NCI-H2196 treated with DMSO at 0.1 percent for 48 hours (cell line): ENCODE measurements around the gene RTCA.
"Not testable (repeated sequence)": the region's sequence is repeated elsewhere in the genome, so short reads cannot be mapped to it uniquely, and the experiment has no call there.

Experiments
- DNase-seq: peaks from one replicate; lab custom pipeline; 2025; ENCODE audit not compliant: unreplicated experiment; lab: John Stamatoyannopoulos, UW

RTCA gene

DNA sequence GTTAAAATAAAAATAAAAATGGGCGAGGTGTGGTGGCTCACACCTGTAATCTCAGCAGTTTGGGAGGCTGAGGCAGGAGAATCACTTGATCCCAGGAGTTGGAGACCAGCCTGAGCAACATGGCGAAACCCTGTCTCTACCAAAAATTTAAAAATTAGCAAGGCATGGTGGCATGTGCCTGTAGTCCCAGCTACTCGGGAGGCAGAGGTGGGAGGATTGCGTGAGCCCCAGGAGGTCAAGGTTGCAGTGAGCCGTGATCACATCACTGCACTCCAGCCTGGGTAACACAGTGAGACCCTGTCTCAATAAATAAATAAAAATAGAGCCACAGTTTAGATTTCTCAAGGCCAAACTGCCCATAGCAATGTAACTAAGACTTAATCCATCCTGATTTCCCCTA, 9.7 kb upstream of the RTCA start:
- DNase-seq = not testable (repeated sequence)

DNA sequence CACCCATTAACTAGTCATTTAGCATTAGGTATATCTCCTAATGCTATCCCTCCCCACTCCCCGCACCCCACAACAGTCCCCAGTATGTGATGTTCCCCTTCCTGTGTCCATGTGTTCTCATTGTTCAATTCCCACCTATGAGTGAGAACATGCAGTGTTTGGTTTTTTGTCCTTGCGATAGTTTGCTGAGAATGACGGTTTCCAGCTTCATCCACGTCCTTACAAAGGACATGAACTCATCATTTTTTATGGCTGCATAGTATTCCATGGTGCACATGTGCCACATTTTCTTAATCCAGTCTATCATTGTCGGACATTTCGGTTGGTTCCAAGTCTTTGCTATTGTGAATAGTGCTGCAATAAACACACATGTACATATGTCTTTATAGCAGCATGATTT, 7.6 kb upstream of the RTCA start:
- not testable (repeated sequence) for DNase-seq

DNA sequence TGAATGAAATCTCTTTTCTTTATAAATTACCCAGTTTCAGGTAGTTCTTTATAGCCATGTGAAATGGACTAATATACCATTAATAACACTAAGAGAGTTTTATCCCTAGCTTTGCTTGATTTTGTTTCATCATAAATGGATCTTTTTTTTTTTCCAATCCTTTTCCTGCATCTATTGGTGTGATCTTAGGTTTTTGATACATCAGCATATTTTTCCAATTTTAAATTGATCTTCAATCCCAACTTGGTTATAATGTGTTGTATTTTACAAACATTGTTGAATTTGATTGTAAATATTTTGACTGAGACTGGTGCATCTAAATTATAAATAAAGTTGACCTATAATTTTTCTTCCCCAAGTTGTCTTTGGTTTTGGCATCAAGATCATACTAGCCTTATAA, 4.3 kb upstream of the RTCA start:
- DNase-seq = no peak

DNA sequence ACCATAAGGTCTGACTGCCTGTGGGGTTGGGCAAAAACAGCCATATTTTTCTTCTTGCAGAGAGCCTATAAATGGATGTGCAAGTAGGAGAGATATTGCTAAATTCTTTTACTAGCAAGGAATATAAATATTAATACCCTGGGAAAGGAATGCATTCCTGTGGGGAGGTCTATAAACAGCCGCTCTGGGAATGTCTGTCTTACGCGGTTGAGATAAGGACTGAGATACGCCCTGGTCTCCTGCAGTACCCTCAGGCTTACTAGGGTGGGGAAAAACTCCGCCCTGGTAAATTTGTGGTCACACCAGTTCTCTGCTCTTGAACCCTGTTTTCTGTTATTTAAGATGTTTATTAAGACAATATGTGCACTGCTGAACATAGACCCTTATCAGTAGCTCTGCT, 1.9 kb upstream of the RTCA start:
- DNase-seq = not testable (repeated sequence)

DNA sequence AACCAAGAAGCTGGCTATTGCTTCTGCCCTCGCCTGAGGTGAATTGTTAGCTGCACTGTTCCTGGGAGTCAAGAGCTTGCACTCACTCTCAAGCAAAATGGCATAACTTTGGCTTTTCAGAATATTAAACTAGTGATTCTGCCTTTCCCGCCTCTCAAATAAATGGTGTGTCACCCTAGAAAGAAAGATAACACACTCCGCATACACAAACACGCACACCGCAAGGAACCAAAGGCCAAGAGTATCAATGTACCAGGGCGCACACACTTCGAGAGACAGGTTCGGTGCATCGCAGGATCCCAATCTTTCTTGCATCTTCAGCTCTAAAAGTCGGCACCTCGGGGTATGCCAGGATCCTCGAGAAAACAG, 470 bp upstream of the RTCA start:
- no peak for DNase-seq

DNA sequence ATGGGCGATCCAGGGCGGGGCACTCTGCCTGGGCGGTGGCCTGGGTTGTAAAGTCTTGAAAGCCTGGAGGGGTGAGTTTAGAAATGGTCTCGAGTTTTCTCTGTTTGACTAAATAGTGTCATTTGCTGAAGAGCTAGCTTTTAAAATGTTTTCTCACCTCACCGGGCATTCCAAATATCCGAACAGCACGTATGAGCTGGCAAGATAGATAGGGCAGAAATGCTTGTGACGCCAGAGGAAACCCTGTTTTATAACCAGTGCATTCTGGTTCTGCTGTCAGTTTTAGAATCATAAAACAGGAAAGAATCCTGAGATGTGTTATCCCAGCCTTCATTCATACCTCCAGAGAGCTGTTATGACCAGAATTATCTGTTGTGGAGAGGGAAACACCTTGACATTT, 725 bp downstream of the RTCA start:
- DNase-seq = no peak

DNA sequence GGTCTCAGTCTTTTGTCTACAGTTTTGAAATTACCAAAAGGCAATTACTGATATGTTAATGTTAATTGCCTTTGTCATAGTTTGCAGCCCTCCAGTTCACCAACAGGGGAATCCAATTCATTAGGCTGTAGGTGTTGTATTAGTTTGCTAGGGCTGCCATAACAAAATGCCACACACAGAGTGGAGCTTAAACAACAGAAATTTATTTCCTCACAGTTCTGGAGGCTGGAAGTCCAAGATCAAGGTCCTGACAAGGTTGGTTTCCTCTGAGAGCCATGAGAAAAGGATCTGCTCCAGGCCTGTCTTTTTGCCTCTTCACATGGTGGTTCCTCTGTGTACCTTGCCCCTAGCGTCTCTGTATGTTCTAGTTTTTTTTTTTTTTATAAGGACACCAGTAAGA, 1.3 kb downstream of the RTCA start:
- DNase-seq = no peak

DNA sequence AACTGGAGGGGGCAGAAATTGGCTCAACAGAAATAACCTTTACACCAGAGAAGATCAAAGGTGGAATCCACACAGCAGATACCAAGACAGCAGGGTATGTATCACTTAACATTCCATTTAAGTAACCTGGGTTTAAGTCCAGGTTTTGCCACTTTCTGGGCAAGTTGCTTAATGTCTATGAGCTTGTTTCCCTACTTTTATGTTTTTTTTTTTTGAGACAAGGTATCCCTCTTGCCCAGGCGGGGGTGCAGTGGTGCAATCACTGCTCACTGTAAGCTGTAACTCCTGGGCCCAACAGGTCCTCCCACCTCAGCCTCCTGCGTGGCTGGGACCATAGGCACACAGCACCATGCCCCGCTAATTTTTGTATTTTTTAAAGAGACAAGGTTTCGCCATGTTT, 2.2 kb downstream of the RTCA start:
- DNase-seq = no peak

DNA sequence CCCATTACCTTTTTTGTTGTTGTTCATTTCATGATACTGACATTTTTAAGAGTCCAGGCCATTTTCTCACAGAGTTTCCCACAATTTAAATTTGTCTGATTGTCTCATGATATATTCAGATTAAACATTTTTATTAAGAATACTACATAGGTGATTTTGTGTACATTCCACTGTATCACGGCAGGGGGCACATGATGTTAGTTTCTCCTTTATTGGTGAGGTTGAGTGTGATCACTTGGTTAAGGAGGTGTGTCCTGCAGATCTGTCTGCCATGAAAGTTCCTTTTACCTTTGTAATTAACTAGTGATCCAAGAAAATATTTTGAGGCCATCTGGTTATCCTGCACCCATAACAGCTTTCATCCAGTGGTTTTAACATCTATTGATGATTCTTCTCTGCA, 11.8 kb downstream of the RTCA start:
- no peak for DNase-seq

DNA sequence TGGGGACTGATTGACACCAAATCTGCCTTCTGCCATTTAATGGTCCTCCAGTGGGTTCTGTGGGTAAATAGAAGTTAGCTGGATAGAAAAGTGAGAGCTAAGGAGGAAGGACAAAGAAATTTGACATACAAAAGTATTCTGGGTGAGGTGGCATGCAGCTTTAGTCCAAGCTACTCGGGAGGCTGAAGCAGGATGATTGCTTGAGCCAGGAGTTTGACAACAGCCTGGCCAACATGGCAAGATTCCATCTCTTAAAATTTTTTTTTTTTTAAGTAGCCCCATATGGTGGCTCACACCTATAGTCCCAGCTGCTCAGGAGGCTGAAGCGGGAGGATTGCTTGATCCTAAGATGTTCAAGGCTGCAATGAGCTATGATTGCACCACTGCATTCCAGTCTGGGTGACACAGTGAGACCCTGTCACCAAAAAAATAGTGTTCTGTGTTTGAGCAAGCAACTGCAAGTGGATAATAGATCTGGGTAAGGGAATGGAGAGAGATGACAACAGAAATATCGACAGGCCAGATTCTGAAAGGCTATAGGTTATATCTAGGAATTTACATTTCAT, 13.4 kb downstream of the RTCA start:
- no peak for DNase-seq

DNA sequence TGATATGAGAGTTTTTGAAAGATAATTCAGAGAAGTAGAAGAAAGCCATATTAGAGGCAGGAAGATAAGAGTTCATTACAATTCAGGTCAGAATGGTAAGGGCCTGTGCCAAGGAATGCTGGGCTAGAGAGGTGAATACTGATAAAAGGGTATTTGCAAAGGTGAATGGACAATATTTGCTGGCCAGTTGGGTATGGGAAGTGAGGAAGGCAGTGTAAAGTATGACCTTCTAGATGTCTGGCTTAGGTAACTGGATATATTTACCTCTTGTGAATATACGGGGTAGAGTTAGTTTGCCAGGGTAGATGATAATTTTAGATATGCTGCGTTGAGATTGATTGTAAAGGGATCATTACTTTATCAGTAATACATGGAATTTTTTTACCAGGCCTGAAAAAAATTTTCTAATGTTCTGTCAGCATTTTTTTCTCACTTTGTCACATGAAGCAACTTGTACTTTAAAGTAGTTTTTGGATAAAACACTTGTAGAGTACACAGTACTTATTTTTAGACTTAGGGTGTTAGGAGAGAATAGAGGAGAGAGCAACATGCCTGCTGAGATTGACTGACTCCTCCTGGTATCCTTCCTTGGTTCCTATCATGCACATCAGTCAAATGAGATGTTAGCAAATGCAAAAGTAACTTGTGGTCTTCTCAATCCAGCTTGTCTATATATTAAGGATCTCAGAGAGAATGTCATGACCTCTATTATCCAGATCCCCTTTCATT, 14.1 kb downstream of the RTCA start:
- no peak for DNase-seq

DNA sequence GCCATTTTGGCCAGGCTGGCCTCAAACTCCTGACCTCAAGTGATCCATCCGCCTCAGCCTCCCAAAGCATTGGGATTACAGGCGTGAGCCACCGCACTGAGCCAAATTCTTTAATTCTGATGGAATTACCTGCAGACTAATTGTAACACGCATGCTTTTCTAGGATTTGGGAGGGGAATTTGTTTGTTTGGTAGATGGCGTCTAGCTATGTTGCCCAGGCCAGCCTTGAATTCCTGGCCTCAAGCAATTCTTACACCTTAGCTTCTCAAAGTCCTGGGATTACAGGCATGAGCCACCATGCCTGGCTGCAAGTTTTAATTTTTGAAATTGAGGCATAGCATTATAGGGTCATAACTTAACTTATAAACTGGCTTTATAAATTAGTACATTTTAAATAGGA, 18.6 kb downstream of the RTCA start:
- DNase-seq = no peak

DNA sequence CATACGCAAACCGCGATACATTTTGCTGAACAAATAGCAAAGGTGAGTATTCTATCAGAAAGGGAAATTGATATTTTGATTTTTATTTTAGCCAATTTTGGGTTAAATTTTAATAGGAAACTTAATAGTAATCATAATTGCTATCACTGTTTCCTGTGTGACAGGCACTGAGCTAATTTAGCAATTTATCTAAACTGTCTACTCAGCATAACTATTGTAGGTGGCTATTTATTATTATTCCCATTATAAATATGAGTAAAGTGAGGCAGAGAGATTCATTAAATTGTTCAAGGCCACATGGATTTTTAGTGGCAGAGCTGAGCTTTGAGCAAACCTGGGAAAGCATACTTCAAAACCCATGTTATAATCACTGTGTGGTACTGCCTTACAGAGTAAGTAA, 21.1 kb downstream of the RTCA start:
- DNase-seq = no peak

DNA sequence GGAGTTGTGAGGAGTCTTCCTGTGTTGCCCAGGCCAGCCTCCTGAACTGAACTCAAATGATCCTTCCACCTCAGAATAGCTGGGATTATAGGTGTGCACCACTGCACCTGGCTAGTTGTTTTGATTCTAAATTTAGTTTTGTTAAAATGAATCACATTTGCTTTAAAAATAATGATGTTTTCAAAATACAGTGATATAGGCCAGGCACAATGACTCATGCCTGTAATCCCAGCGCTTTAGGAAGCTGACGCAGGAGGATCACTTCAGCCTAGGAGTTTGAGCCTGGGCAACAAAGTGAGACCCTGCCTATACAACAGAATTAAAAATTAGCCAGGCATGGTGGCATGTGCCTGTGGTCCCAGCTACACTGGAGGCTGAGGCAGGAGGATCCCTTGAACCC, 24.3 kb downstream of the RTCA start:
- DNase-seq = no peak

DNA sequence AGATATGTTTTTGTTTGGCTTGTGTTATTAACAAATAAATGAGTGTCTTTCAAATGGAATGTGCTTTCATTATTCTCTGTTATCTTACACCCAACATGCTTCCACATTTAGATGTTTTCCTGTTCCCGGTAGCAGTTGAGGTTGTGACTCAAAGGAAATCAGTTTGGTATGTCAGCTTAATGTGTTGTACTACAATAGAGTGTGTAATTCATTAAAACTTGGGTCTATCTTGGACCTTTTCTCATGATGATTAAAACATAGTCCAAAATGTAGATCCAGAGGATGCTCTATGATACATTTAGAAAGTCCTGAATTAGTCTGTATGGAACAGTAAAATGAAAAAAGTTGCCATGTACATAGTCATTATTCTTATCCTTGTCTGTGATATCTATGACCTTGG, 26.7 kb downstream of the RTCA start:
- DNase-seq = no peak

DNA sequence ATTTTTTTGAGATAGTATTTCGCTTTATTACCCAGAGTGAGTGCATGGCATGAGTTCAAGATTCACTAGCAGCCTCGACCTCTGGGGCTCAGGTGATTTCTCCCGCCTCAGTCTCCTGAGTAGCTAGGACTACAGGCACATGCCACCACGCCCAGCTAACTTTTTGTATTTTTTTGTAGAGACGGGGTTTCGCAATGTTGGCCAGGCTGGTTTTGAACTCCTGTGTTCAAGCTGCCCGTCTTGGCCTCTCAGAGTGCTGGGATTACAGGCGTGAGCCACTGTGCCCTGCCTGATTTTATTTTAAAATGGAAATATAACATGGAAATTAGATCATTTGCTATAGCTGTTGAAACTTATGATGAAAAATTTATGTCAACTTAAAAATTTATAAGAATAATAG, 30.1 kb downstream of the RTCA start:
- no peak for DNase-seq

DNA sequence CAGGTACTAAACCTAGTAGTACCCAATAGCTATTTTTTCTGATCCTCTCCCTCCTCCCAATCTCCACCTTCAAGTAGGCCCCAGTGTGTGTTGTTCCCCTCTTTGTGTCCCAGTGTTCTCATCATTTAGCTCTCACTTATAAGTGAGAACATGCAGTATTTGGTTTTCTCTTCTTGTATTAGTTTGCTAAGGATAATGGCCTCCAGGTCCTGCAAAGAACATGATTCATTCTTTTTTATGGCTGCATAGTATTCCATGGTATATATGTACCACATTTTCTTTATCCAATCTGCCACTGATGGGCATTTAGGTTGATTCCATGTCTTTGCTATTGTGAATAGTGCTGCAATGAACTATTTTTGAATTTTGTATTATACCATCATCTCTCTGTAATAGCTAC, 31.0 kb downstream of the RTCA start:
- DNase-seq = not testable (repeated sequence)

DNA sequence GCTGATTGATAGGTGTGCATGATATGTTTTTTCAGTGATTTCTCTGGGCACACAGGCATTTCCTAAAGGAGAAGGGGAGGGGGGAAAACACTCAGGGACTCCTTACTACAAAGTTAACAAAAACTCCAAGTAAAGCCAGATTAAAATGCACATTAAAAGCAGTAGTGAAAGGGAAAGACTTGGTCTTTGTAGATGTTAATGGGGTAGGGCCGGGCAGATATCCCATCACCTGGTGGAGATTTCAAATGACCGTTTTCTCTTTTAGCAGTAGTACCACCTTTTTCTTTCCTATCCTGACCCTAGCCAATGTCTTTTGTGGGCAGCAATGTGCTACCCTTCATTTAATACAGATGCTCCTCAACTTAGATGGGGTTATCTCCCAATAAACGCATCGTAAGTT, 32.5 kb downstream of the RTCA start:
- DNase-seq = no peak

DNA sequence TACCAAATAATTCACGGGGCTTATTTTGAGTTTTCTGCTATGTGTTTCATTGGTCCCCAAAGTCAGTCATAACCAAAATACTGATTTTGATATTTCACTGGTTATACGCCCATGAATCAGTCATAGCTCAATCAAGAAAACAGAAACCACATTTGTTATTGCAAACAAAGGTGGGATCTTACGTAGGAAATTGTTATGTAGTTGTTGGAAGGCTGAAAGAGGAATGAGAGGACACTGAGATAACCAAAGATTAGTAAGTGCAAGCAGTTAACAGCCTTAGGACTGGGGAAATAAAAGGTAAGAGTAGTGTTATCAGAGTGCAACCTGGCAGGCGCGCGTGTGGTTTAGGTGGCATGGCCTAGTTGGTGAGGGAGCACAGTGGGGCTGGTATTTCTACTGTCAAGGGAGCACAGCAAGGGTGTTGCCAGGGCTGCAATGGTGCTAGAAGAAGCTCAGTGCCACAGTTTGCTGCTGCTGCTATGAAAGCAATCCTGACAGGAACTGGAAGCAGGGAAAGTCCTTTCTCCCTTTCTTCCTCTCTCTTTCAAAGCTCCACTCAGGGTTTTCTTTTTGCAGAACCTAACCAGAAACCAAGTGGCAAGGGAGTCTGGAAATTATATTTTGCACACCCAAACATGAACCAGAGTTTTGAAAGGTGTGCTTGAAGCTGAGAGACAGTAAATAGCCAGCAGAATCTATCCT, 33.7 kb downstream of the RTCA start:
- no peak for DNase-seq

DNA sequence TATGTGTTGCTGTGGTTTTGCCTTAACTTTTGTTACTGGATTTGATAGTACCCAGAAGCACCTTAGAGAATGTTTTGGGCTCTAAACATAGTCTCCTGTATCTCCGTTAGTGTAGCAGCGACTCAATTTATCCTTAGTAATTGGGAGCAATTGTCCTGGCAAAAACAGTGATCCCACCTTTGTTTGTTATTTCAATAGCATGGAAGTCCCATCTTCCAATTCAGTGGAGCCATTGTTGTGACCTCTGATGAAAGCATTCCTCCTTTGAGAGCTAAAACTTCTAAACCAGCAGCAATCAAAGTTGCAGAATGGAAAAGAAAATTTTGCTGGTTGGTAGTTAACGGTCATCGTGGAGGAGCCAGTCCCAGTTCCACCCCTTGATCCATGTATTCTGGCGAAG, 34.7 kb downstream of the RTCA start:
- DNase-seq = no peak

DNA sequence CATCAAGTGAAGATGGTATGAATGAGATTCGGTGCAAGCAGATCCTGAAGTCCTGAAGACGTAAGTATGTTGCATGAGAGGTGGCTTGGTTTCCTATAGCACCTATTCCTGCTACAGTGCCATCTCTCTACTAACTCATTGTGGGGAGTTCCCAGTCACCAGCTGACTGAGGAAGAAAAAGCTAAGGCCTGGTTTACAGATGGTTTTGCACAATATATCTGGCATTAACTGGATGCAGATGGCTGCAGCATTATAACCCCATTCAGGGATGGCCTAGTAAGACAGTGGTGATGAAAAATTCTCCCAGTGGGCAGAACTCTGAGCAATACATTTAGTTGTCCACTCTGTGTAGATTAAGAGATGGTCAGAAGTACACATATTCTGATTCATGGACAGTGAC, 36.7 kb downstream of the RTCA start:
- no peak for DNase-seq

DNA sequence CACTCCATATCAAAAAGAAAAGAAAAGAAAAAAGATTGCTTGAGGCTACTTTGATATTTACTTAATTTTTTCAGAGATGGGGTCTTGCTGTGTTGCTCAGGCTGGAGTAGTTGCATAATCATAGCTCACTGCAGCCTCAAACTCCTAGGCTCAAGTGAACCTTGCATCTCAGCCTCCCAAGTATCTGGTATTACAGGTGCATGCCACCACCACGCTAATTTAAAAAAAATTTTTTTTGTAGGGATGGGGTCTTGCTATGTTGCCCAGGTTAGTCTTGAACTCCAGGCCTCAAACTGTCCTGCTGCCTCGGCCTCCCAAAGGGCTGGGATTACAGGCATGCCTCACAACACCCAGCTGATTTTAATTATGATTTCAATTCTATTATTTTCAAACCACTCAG, 38.2 kb downstream of the RTCA start:
- DNase-seq = no peak

DNA sequence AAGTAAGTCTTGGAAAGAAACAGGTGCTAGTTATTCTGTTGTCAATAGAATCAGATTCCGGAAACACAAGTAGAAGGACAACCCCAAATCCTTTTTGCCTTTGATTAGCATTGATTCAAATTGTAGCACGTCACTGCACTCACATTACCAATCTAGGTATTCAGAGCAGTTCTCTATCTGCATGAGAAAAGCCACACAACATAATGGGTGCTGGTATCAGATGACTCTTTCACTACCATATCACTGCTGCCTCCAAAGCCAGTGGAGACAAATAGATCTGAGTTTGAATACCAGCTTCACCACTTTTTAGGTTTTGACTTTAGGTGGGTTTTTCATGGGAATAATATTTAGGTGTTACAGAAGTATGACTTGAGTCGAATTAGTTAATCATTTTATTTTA, 38.9 kb downstream of the RTCA start:
- no peak for DNase-seq
